Measurements from ENCODE around the gene TRMT2A.
"Not testable (repeated sequence)": the region's sequence is repeated elsewhere in the genome, so short reads cannot be mapped to it uniquely, and the experiment has no call there.

Gene TRMT2A

GRCh38 chr22:20116951-20117632 is at the start of gene TRMT2A:
Gene TRMT2A (minus strand): TSS chr22:20117226. CDS start chr22:20116906, 320 bp downstream.
- peak; percentile 88 for DNase-seq (ENCODE audit: low read depth, low spot score)

- no peak for DNase-seq (ENCODE audit: low read depth, low spot score)
Measured at GRCh38 chr22:20166703-20167102, 49.7 kb upstream of the TRMT2A start.

- DNase-seq (ENCODE audit: low read depth, low spot score), result no peak
Measured at GRCh38 chr22:20165913-20166312, 48.9 kb upstream of the TRMT2A start.

GRCh38 chr22:20165421-20165820 is 48.4 kb upstream of the TRMT2A start:
- DNase-seq (ENCODE audit: low read depth, low spot score), result no peak

- no peak for DNase-seq (ENCODE audit: low read depth, low spot score)
Measured at GRCh38 chr22:20164863-20165262, 47.8 kb upstream of the TRMT2A start.

GRCh38 chr22:20160041-20160440 is 43.0 kb upstream of the TRMT2A start:
- no peak for DNase-seq (ENCODE audit: low read depth, low spot score)

GRCh38 chr22:20159531-20159930 is 42.5 kb upstream of the TRMT2A start:
- not testable (repeated sequence) for DNase-seq (ENCODE audit: low read depth, low spot score)

- DNase-seq (ENCODE audit: low read depth, low spot score), result no peak
Measured at GRCh38 chr22:20159076-20159475, 42.0 kb upstream of the TRMT2A start.

- DNase-seq (ENCODE audit: low read depth, low spot score), result no peak
Measured at GRCh38 chr22:20158391-20159036, 41.5 kb upstream of the TRMT2A start.

GRCh38 chr22:20157430-20158183 is 40.6 kb upstream of the TRMT2A start:
- no peak for DNase-seq (ENCODE audit: low read depth, low spot score)

- DNase-seq (ENCODE audit: low read depth, low spot score), result no peak
Measured at GRCh38 chr22:20156611-20157429, 39.8 kb upstream of the TRMT2A start.

- no peak for DNase-seq (ENCODE audit: low read depth, low spot score)
Measured at GRCh38 chr22:20156042-20156389, 39.0 kb upstream of the TRMT2A start.

- no peak for DNase-seq (ENCODE audit: low read depth, low spot score)
Measured at GRCh38 chr22:20155330-20156041, 38.5 kb upstream of the TRMT2A start.

GRCh38 chr22:20154602-20155187 is 37.7 kb upstream of the TRMT2A start:
- DNase-seq (ENCODE audit: low read depth, low spot score), result no peak

- DNase-seq (ENCODE audit: low read depth, low spot score), result no peak
Measured at GRCh38 chr22:20153945-20154344, 36.9 kb upstream of the TRMT2A start.

- DNase-seq (ENCODE audit: low read depth, low spot score), result no peak
Measured at GRCh38 chr22:20152464-20152890, 35.5 kb upstream of the TRMT2A start.

- no peak for DNase-seq (ENCODE audit: low read depth, low spot score)
Measured at GRCh38 chr22:20151276-20151588, 34.2 kb upstream of the TRMT2A start.

GRCh38 chr22:20150381-20151275 is 33.6 kb upstream of the TRMT2A start, which contains the start of gene CCDC188:
Gene CCDC188 (minus strand): TSS chr22:20151055. CDS start chr22:20150986, 69 bp downstream.
- DNase-seq (ENCODE audit: low read depth, low spot score), result no peak
